H9 (cell line): ENCODE data around the gene RNLS. TPM values are rescaled to one million over a fixed set of nuclear protein-coding genes. Genes with fewer than 3 reads are reported as not detected.

Experiments
- DNase-seq: peaks from one replicate; pipeline ENCODE4 v3.0.0-alpha.2; 2017
- H2AFZ ChIP-seq: one replicate; pipeline ENCODE4 v1.6.1; 2013; ENCODE audit warnings: mild to moderate bottlenecking, low read length, control low read depth, moderate library complexity
- H2AK5ac ChIP-seq: 2 replicates; pipeline ENCODE4 v1.6.1; 2013; ENCODE audit warnings: low read length, control low read depth, mixed read lengths; ENCODE audit not compliant: insufficient read length
- H2BK120ac ChIP-seq: one replicate; pipeline ENCODE4 v1.6.1; 2013; ENCODE audit warnings: low read depth, mild to moderate bottlenecking, low read length, control low read depth, inconsistent platforms; ENCODE audit not compliant: poor library complexity, severe bottlenecking
- H2BK12ac ChIP-seq: 2 replicates; pipeline ENCODE4 v1.6.1; 2013; ENCODE audit warnings: low read length, control low read depth, mixed read lengths, low read depth; ENCODE audit not compliant: insufficient read length
- H2BK15ac ChIP-seq: 2 replicates; pipeline ENCODE4 v1.6.1; 2013; ENCODE audit warnings: low read depth, low read length, control low read depth
- H2BK20ac ChIP-seq: one replicate; pipeline ENCODE4 v1.6.1; 2013; ENCODE audit warnings: low read depth, mild to moderate bottlenecking, low read length, control low read depth, inconsistent platforms; ENCODE audit not compliant: poor library complexity, severe bottlenecking
- H2BK5ac ChIP-seq: 2 replicates; pipeline ENCODE4 v1.6.1; 2013; ENCODE audit warnings: low read length, control low read depth, mixed read lengths; ENCODE audit not compliant: insufficient read length
- H3K14ac ChIP-seq: 2 replicates; pipeline ENCODE4 v1.6.1; 2013; ENCODE audit warnings: low read length, control low read depth; ENCODE audit not compliant: insufficient read depth
- H3K18ac ChIP-seq: 2 replicates; pipeline ENCODE4 v1.6.1; 2013; ENCODE audit warnings: low read depth, mild to moderate bottlenecking, mixed read lengths, low read length, control low read depth; ENCODE audit not compliant: insufficient read length
- H3K23ac ChIP-seq: 2 replicates; pipeline ENCODE4 v1.6.1; 2013; ENCODE audit warnings: low read length, control low read depth, mixed read lengths, low read depth; ENCODE audit not compliant: insufficient read length
- H3K23me2 ChIP-seq: 2 replicates; pipeline ENCODE4 v1.6.1; 2013; ENCODE audit warnings: low read depth, mild to moderate bottlenecking, mixed read lengths, low read length, control low read depth; ENCODE audit not compliant: insufficient read length, poor library complexity, severe bottlenecking
- H3K27ac ChIP-seq: 2 replicates; pipeline ENCODE4 v1.5.1; 2013; ENCODE audit warnings: low read length, control low read depth, mixed read lengths, low read depth; ENCODE audit not compliant: insufficient read length
- H3K27me3 ChIP-seq: 2 replicates; pipeline ENCODE4 v1.6.1; 2013; ENCODE audit warnings: low read length, control low read depth, inconsistent platforms; ENCODE audit not compliant: insufficient read depth
- H3K4ac ChIP-seq: 2 replicates; pipeline ENCODE4 v1.6.1; 2013; ENCODE audit warnings: low read depth, mild to moderate bottlenecking, control low read depth, inconsistent platforms, low read length, moderate library complexity
- H3K4me1 ChIP-seq: 2 replicates; pipeline ENCODE4 v1.6.1; 2013; ENCODE audit warnings: low read length, control low read depth, inconsistent platforms; ENCODE audit not compliant: insufficient read depth
- H3K4me2 ChIP-seq: 2 replicates; pipeline ENCODE4 v1.6.1; 2013; ENCODE audit warnings: low read length, control low read depth, mixed read lengths; ENCODE audit not compliant: insufficient read length, insufficient read depth
- H3K56ac ChIP-seq: 2 replicates; pipeline ENCODE4 v1.6.1; 2013; ENCODE audit warnings: low read depth, mild to moderate bottlenecking, mixed read lengths, low read length, control low read depth; ENCODE audit not compliant: insufficient read length
- H3K79me1 ChIP-seq: 2 replicates; pipeline ENCODE4 v1.6.1; 2013; ENCODE audit warnings: low read depth, mild to moderate bottlenecking, moderate library complexity, low read length, control low read depth, inconsistent platforms; ENCODE audit not compliant: insufficient read depth, poor library complexity, severe bottlenecking
- H3K79me2 ChIP-seq: 2 replicates; pipeline ENCODE4 v1.6.1; 2013; ENCODE audit warnings: low read length, control low read depth, inconsistent platforms; ENCODE audit not compliant: insufficient read depth
- H3K9ac ChIP-seq: 2 replicates; pipeline ENCODE4 v1.6.1; 2013; ENCODE audit warnings: low read length, control low read depth, mixed read lengths; ENCODE audit not compliant: insufficient read length; ENCODE audit errors: extremely low read depth
- H3K9me3 ChIP-seq: one replicate; pipeline ENCODE4 v1.6.1; 2013; ENCODE audit warnings: low read depth, low read length, inconsistent platforms; ENCODE audit not compliant: control insufficient read depth
- H3T11ph ChIP-seq: one replicate; pipeline ENCODE4 v1.6.1; 2013; ENCODE audit warnings: mild to moderate bottlenecking, low read length, control low read depth, inconsistent platforms
- H4K20me1 ChIP-seq: one replicate; pipeline ENCODE4 v1.6.1; 2013; ENCODE audit not compliant: control insufficient read depth, insufficient read length, insufficient read depth
- H4K5ac ChIP-seq: 2 replicates; pipeline ENCODE4 v1.6.1; 2013; ENCODE audit warnings: low read depth, mild to moderate bottlenecking, mixed read lengths, low read length, control low read depth; ENCODE audit not compliant: insufficient read length
- H4K8ac ChIP-seq: replicated peaks from 2 replicates; pipeline ENCODE4 v1.6.1; 2013; ENCODE audit warnings: low read length, control low read depth, mixed read lengths, low read depth; ENCODE audit not compliant: insufficient read length
- H4K91ac ChIP-seq: 2 replicates; pipeline ENCODE4 v1.6.1; 2013; ENCODE audit warnings: low read depth, mild to moderate bottlenecking, moderate library complexity, mixed read lengths, low read length, control low read depth; ENCODE audit not compliant: insufficient read length
- H3K27ac Mint-ChIP-seq, 3 experiments: 2 replicates in 2 of 3; 3 replicates in 1 of 3; pipeline ENCODE4 v1.8.0; 2020 to 2021; ENCODE audit warnings: mixed read lengths in 3 of 3, mild to moderate bottlenecking in 1 of 3, moderate library complexity in 1 of 3
- H3K27me3 Mint-ChIP-seq: 2 replicates; pipeline ENCODE4 v1.8.0; 2021; ENCODE audit warnings: low read depth, mild to moderate bottlenecking, moderate library complexity, mixed read lengths
- H3K36me3 Mint-ChIP-seq, 3 experiments: 2 replicates in 2 of 3; 3 replicates in 1 of 3; pipeline ENCODE4 v1.8.0; 2020 to 2021; ENCODE audit warnings: low read depth in 3 of 3, mixed read lengths in 3 of 3; ENCODE audit not compliant: insufficient read depth in 1 of 3
- H3K4me1 Mint-ChIP-seq, 2 experiments: 2 replicates each; pipeline ENCODE4 v1.8.0; 2020; ENCODE audit warnings: mixed read lengths in 2 of 2
- H3K4me3 Mint-ChIP-seq, 2 experiments: 2 replicates in 1 of 2; 3 replicates in 1 of 2; pipeline ENCODE4 v1.8.0; 2020 to 2021; ENCODE audit warnings: mild to moderate bottlenecking in 2 of 2, mixed read lengths in 2 of 2, moderate library complexity in 1 of 2
- H3K9me3 Mint-ChIP-seq, 2 experiments: 2 replicates in 1 of 2; 3 replicates in 1 of 2; pipeline ENCODE4 v1.8.0; 2020; ENCODE audit warnings: mild to moderate bottlenecking in 2 of 2, mixed read lengths in 2 of 2, moderate library complexity in 1 of 2
- WGBS: extraction: QIAGEN DNeasy Blood & Tissue Kit; methylation state at CpG from one replicate; pipeline ENCODE4 v1.1.7; 2013; ENCODE audit warnings: missing lambda C conversion rate, low lambda C conversion rate, mixed read lengths; ENCODE audit not compliant: insufficient read length; ENCODE audit errors: extremely low coverage; 5-methylcytosine and 5-hydroxymethylcytosine counted together
- total RNA-seq: library from RNA; stranded (reverse); gene quantifications from 2 replicates; pipeline ENCODE4 v1.2.1, GENCODE V29; 2021
- TF ChIP-seq, protein P1 (sequence below): fragments of 200-600 bp; sonication (generic); conservative IDR thresholded peaks from 3 replicates; pipeline ENCODE4 v1.8.0; 2021; ENCODE audit warnings: antibody characterized with exemption, mild to moderate bottlenecking

The RNLS gene
- total RNA-seq, 1 experiment from 2014 or later = 7.5 TPM

DNA sequence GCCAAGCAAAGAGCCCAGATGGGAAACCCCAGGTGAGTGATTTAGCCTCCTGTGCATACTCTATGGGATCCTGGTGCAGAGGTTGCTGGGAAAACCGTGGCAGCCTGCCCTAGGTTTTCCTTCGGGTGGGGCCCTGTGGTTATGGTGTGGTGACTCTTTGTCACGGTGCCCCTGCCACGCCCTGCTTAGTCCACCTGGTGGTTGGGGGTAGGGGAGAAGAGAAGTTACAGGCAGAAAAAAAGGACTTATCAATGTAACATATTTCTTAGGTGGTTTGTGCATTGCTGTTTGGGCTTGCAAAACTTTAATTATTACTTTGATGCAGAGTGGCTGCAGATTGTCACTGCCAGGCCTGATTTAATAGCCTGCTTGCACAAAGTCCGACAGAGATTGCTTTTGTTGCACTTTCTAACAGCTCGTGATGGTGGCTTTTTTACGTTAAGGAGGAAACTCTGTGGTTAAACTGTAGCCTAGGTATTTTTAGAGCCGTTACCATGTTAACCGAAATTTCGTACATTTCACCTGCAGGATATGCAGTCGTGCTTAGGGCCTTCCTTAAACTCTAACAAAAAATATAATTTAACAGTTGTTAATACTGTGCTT, 197.4 kb downstream of the RNLS start:
- no peak overlapping the region for H3K56ac ChIP-seq
- no peak overlapping the region for H4K91ac ChIP-seq
- H3K79me1 ChIP-seq = no peaks in the 10 kb centered on the region
- no peak overlapping the region for H3T11ph ChIP-seq
- no peak overlapping the region for H2BK15ac ChIP-seq
- H4K8ac ChIP-seq = no peak overlapping the region
- no peak overlapping the region for H3K27ac ChIP-seq
- no peak overlapping the region for H3K14ac ChIP-seq
- no peak overlapping the region for H4K5ac ChIP-seq
- H2BK20ac ChIP-seq = no peak overlapping the region
- H3K23ac ChIP-seq = no peak overlapping the region
- no CpG with 5 or more reads among the region's 11 CpGs for WGBS
- no peak overlapping the region for H2BK12ac ChIP-seq
- no peak overlapping the region for H3K4me3 Mint-ChIP-seq
- H3K9me3 Mint-ChIP-seq = no peaks in the 10 kb centered on the region
- no peak overlapping the region for H3K18ac ChIP-seq
- H2AFZ ChIP-seq = no peak overlapping the region
- no peak overlapping the region for H3K4me2 ChIP-seq
- H3K4ac ChIP-seq = no peak overlapping the region
- no peak overlapping the region for H2BK5ac ChIP-seq
- H3K79me2 ChIP-seq = no peaks in the 10 kb centered on the region
- TF ChIP-seq, protein P1, sequence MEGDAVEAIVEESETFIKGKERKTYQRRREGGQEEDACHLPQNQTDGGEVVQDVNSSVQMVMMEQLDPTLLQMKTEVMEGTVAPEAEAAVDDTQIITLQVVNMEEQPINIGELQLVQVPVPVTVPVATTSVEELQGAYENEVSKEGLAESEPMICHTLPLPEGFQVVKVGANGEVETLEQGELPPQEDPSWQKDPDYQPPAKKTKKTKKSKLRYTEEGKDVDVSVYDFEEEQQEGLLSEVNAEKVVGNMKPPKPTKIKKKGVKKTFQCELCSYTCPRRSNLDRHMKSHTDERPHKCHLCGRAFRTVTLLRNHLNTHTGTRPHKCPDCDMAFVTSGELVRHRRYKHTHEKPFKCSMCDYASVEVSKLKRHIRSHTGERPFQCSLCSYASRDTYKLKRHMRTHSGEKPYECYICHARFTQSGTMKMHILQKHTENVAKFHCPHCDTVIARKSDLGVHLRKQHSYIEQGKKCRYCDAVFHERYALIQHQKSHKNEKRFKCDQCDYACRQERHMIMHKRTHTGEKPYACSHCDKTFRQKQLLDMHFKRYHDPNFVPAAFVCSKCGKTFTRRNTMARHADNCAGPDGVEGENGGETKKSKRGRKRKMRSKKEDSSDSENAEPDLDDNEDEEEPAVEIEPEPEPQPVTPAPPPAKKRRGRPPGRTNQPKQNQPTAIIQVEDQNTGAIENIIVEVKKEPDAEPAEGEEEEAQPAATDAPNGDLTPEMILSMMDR = no peak
- no peaks in the 10 kb centered on the region for H3K36me3 Mint-ChIP-seq
- H3K9ac ChIP-seq = no peak overlapping the region
- H2BK120ac ChIP-seq = no peak overlapping the region
- H2AK5ac ChIP-seq = no peak overlapping the region
- no peaks in the 10 kb centered on the region for H3K23me2 ChIP-seq
- no peak overlapping the region for H3K27ac Mint-ChIP-seq
- no peaks in the 10 kb centered on the region for H3K27me3 ChIP-seq
- H4K20me1 ChIP-seq = no peaks in the 10 kb centered on the region
- no peaks in the 10 kb centered on the region for H3K4me1 ChIP-seq
- DNase-seq = peak; percentile 25
- H3K4me1 Mint-ChIP-seq = peaks cover 0 to 4% of the 10 kb centered on the region in 2 experiments; a peak in 2 of 4 replicates
- H3K9me3 ChIP-seq = no peaks in the 10 kb centered on the region
- H3K27me3 Mint-ChIP-seq = no peaks in the 10 kb centered on the region
